Mesenteric fat pad (tissue), 1 donor: ENCODE results near the gene CLDN25. TPM values are rescaled to one million over a fixed set of nuclear protein-coding genes. Genes with fewer than 3 reads are reported as not detected.

ENCODE experiments used
- DNase-seq: peaks from one replicate; pipeline ENCODE4 v3.0.0-alpha.2; 2020; ENCODE audit warnings: low spot score
- total RNA-seq: library from RNA; stranded (reverse); fragmentation: NEBNext Ultra II Directional; extraction: Animal tissue kit (Norgen Biotek cat#: 25700); gene quantifications from one replicate; pipeline ENCODE4 v1.2.1, GENCODE V29; 2021
- donor health status: DM: yes; HTN: yes; CAD: no.

The CLDN25 gene
- total RNA-seq, 1 donor from 2014 or later, result not detected

- DNase-seq, result no peak
Observed at GRCh38 chr11:113806406-113806805, 26.8 kb downstream of the CLDN25 start.

DNA sequence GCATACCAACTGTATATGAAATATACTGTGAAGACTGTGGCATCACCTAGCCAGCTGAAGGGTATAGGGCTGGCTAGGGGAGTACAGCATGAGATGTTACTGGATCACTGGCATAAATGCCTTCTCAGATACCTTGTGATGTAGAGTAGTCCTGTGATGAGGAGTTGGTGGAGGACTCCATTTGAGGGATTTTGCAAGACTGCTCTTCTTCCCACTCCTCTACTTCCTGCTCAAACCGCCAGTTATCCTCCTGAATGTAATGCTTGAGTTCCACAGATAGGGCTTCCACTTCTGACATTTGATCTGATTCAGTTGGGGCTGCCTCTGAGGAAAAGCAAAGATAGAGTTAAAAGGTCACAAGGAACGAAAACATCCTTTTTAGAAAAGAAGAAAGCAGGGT lies 29.3 kb downstream of the CLDN25 start:
- no peak for DNase-seq

DNA sequence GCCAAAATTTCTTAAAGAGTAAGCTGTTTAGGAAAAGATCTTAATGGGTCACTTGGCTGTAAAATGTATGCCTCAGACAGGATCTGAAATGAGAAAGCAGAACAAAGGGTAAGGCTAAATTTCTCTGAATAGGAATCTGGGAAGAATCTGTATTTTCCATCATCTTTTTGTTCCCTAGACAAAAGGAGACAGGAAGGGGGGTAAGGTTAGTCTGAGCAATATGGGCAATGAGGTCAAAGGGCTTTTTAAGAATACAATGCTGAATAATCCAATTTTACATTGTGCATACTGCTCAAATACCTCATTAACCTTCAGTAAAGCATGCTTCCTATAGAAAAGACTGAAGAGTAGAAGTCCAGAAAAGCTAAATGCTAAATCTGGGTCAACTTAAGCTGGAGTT lies 34.6 kb downstream of the CLDN25 start:
- DNase-seq, result no peak

DNA sequence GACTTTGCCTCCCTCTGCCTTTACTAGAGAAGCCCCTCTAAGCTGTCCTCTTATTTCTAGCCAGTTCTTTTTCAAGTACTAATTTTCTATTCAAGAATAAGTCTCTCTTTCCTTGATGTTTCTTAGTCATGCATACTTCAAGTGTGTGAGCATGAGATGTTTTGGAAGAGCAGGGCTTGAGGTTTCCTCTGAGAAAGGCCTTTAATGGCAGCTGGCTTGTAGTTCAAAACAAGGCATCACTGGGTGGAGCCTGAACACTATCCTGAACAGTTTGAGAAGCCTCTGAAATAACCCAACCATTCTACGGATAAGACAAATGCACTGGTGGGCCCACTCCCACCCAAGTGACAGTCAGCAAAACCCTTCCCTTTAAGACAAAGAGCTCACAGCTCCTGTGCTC lies 37.6 kb downstream of the CLDN25 start:
- DNase-seq, result no peak

DNA sequence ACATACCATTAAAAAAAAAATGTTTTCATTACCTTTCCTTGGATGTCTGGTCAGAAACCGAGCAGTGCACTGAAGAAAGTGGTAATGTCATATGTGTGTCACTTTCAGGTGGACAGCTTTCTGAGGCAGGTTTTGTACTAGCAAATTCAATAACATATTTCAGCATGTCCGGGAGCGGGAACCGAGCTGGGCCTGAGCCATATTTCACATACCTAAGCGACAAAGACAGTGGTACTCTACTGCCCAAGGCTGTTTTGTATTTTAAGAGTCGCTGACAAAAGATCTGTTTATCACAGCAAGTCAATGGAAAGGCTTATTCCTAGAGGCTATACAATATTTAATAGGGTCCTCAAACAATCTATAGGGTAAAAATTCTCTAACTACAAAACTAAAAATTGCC lies 38.0 kb downstream of the CLDN25 start:
- DNase-seq, result no peak

DNA sequence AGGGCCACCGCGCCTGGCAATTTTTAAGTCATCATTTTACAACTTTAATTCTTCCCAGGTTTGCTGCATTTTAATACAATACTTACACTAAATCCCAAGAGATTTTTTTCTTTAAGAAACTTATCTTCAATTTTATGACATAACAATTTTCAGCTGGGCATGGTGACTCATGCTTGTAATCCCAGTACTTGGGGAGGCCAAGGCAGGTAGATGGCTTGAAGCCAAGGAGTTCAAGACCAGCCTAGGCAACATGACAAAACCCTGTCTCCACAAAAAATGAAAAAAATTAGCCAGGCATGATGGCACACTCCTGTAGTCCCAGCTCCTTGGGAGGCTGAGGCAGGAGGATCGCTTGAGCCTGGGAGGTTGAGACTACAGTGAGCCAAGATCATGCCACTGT lies 38.8 kb downstream of the CLDN25 start:
- no peak for DNase-seq

DNA sequence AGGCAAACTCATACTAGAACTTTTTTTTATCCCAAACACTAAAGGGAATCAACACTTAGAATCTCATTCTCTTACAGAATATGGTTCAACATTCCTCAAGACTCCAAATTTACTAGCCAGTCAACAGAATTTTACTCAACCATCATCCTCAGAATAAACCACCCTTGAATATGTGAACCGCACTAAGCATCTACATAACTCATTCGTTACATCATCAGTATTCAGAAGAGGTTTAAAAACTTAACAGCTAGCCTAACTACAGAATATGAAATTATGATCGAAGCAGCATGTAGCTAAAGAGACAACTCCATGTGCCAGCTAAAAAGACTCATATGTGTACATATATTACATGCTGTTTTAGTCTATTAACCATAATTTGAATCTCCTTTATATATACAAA lies 47.9 kb downstream of the CLDN25 start:
- no peak for DNase-seq

DNA sequence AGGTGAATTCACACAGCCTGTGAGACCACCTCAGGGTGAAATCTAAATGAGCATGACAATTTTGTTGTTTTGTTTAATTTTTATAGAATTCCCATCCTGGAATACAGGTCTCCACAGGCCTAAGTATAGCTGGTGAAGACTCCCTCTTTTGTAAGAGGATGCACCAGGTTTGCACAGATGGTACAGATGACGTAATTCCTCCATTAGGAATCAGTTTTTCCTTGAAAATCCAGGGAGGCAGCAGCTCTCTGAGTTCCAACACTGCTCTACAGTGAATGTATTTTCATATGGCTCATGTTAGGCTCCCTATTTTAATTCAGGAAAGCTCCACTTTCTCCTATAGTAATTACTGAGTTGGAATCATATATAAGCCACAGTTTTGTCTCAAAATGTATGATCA lies 48.6 kb downstream of the CLDN25 start:
- DNase-seq, result no peak

DNA sequence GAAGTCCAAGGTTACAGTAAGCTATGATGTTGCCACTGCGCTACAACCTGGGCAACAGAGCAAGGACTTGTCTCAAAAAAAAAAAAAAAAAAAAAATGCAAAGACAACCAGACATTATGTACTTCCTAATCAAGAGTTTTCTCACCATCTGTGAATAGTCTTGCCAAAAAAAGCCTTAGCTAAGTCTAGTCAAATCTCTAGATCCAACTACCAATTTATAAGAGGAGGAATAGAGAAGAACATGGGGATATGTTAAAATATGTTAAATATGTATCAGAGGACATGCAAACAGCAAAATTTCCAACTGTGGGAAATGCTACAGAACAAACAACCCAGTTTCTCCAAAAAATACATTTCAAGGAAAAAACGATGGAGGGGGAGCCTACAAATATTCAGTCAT lies 50.2 kb downstream of the CLDN25 start:
- DNase-seq, result no peak

Other genes with a start within 250 kb of the CLDN25 start
- gene TMPRSS5, start 73.5 kb upstream of the CLDN25 start, total RNA-seq, result 0.80 TPM
- gene ZW10, start 6.1 kb upstream of the CLDN25 start, total RNA-seq, result 13.5 TPM
- 10.1 TPM for gene USP28, start 95.8 kb downstream of the CLDN25 start, total RNA-seq
- not detected for gene HTR3B, start 125.0 kb downstream of the CLDN25 start, total RNA-seq
- gene HTR3A, start 195.3 kb downstream of the CLDN25 start, total RNA-seq, result not detected